Measurements from ENCODE around the gene CHMP6.

DNA sequence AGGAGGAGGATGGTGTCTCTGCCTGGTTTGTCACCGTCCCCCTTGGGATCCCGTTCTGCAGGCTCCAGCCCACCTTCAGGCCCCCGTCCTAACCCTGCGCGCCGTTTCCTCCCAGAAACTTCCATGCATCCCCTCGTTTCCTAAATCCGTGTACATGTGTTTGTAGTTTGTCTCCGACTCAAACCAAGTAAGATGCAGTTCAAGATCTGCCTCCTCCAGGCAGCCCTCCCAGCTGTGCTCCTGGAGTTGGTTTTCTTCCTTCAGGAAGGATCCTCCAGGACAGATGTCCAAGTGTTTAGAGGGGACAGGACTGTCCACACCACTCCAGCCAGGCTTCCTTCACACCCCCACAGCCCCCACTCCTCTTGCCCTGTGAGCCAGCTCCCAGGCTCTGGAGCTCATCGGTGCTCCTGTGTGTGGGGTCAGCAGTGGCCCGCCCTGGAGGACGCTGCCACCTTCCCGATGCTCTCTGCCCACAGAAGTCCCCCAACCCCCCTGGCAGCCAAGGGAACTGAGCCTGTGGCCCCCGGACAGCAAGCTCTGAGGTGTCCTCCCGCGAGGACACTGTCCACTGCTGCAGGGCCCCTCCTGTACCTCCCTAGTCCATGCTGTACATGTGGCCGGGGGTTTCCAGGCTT, 54.6 kb downstream of the CHMP6 start:
- TF ChIP-seq, protein P1, sequence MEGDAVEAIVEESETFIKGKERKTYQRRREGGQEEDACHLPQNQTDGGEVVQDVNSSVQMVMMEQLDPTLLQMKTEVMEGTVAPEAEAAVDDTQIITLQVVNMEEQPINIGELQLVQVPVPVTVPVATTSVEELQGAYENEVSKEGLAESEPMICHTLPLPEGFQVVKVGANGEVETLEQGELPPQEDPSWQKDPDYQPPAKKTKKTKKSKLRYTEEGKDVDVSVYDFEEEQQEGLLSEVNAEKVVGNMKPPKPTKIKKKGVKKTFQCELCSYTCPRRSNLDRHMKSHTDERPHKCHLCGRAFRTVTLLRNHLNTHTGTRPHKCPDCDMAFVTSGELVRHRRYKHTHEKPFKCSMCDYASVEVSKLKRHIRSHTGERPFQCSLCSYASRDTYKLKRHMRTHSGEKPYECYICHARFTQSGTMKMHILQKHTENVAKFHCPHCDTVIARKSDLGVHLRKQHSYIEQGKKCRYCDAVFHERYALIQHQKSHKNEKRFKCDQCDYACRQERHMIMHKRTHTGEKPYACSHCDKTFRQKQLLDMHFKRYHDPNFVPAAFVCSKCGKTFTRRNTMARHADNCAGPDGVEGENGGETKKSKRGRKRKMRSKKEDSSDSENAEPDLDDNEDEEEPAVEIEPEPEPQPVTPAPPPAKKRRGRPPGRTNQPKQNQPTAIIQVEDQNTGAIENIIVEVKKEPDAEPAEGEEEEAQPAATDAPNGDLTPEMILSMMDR (conservative IDR thresholded peaks at IDR 0.05), result no peak
- no peak for TF ChIP-seq EZH2 (IDR thresholded peaks at IDR 0.05; ENCODE audit: low read depth)

All from PC-9 (cell line).